Keratinocyte (primary cell): Measurements from ENCODE around the gene HPN.

Source experiments
- CTCF ChIP-seq, 3 experiments: IDR thresholded peaks in 1 of 3; conservative IDR thresholded peaks in 1 of 3; optimal IDR thresholded peaks in 1 of 3; 2 replicates in 2 of 3; 3 replicates in 1 of 3; pipeline versions ENCODE3 to v1.5.1; 2011; ENCODE audit warnings: low read length in 3 of 3, mild to moderate bottlenecking in 3 of 3, moderate library complexity in 2 of 3, control low read depth in 1 of 3, inconsistent platforms in 1 of 3; ENCODE audit not compliant: insufficient read depth in 2 of 3; ENCODE audit errors: extremely low read depth in 1 of 3
- EZH2 ChIP-seq: IDR thresholded peaks from one replicate; pipeline ENCODE4 v1.6.1; 2012; ENCODE audit warnings: inconsistent platforms, mild to moderate bottlenecking, low read length, moderate library complexity

- TF ChIP-seq CTCF (optimal IDR thresholded peaks at IDR 0.05 in 1 of 3, IDR thresholded peaks at IDR 0.05 in 1 of 3, conservative IDR thresholded peaks at IDR 0.05 in 1 of 3; ENCODE audit: extremely low read depth in 1 of 3, insufficient read depth in 2 of 3, low read length in 3 of 3) (no peak), EZH2 (no peak)
Observed at GRCh38 chr19:35094656-35095055, 53.1 kb downstream of the HPN start.
